A375 (cell line): ENCODE measurements around the gene ZNF37A. TPM values are rescaled to one million over a fixed set of nuclear protein-coding genes. Genes with fewer than 3 reads are reported as not detected.

ENCODE experiments used
- small RNA-seq: library from RNA; depleted of rRNA; stranded (forward); fragments of <200 nt; gene quantifications from one replicate; pipeline ENCODE3, GENCODE V24; 2014
- total RNA-seq: library from RNA; depleted of rRNA; stranded (reverse); fragments of >200 nt; shearing (Covaris generic); gene quantifications from 2 replicates; pipeline ENCODE4 v1.2.3, GENCODE V29; 2014; rRNA removed

ZNF37A gene
- total RNA-seq, result 10.8 and 12.3 TPM in 2 replicates

DNA sequence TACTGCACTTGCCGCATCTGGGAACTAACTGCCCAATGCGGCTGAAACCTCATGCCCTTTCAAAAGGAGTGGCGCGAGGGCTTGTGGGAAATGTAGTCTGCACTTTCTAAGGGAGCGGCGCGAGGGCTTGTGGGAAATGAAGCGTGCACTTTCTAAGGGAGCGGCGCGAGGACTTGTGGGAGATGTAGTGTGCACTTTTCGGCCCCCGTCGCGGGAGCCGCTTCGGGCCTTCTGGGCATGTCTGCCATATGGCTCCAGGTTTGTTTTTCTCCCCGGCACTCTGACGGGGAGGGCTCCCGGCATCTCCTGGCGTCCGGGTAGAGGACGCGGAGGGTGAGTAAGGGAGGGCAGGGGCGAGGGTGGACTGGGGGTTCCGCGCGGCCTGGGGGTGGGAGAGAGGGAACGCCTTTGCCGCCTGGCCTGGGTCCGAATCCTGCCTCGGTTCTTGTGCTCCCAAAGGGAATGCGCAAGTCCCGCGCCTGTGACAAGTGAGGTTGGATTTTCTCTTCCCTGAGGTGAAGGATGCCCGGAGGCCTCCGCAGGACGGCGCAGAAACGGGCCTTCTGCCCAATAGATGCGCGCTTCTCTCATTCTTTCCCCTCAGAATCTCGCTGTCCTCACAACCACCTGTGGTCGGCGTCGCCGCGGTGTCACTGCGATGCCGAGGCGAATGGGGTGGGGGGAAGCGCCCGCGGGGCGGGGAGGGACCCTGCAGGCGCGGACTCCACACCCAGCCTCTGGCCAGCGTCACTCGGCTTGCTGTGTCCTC is at the start of gene ZNF37A:
Gene ZNF37A (plus strand): TSS at position 180 of the 769 bp plus-strand sequence. CDS start 2,281 bp downstream, outside the sequence.

Small RNA genes within 50 kb of the gene (small RNA-seq; reads per million reads assigned to genes)
- gene AL117339.2 (not detected), gene AL161931.1 (not detected), gene FXYD6P2 (not detected)

Other genes with a start within 250 kb of the ZNF37A start
- gene ZNF248, start 236.7 kb upstream of the ZNF37A start, total RNA-seq, result 7.1 and 8.1 TPM in 2 replicates
- gene ZNF25, start 117.7 kb upstream of the ZNF37A start, total RNA-seq, result 1.1 and 1.8 TPM in 2 replicates
- 9.2 and 11.1 TPM in 2 replicates for gene ZNF33A, start 83.7 kb upstream of the ZNF37A start, total RNA-seq